Calu3 (cell line): Measurements from ENCODE around the gene UBE2Z. TPM values are rescaled to one million over a fixed set of nuclear protein-coding genes. Genes with fewer than 3 reads are reported as not detected.

Experiments
- BruUV-seq: library from RNA; stranded (reverse); fragments of 400-500 nt; replicated peaks from 2 replicates; lab custom pipeline; 2021; lab: Mats Ljungman, UMichigan
- CTCF ChIA-PET: fragments of 300-600 bp; sonication (Branson Sonifier 250); formaldehyde crosslinking; loops from one replicate; lab custom pipeline; 2022; ENCODE audit warnings: antibody characterized with exemption; lab: Charles Lee
- DNase-seq: peaks from one replicate; pipeline ENCODE4 v3.0.0; 2022
- H3K27ac Mint-ChIP-seq: one replicate; pipeline ENCODE4 v1.8.0; 2022; ENCODE audit warnings: mixed read lengths; ENCODE audit not compliant: unreplicated experiment
- H3K27me3 Mint-ChIP-seq: one replicate; pipeline ENCODE4 v1.8.0; 2022; ENCODE audit warnings: mixed read lengths; ENCODE audit not compliant: unreplicated experiment
- H3K36me3 Mint-ChIP-seq: one replicate; pipeline ENCODE4 v1.8.0; 2022; ENCODE audit warnings: mild to moderate bottlenecking, moderate library complexity, mixed read lengths; ENCODE audit not compliant: insufficient read depth, unreplicated experiment
- H3K4me1 Mint-ChIP-seq: one replicate; pipeline ENCODE4 v1.8.0; 2022; ENCODE audit warnings: mild to moderate bottlenecking, low read depth, mixed read lengths; ENCODE audit not compliant: unreplicated experiment
- H3K4me3 Mint-ChIP-seq: one replicate; pipeline ENCODE4 v1.8.0; 2022; ENCODE audit warnings: mild to moderate bottlenecking, low read depth, moderate library complexity, mixed read lengths; ENCODE audit not compliant: unreplicated experiment
- H3K9me3 Mint-ChIP-seq: one replicate; pipeline ENCODE4 v1.8.0; 2022; ENCODE audit warnings: low read depth, mixed read lengths; ENCODE audit not compliant: unreplicated experiment
- CTCF ChIP-seq: fragments of 200-600 bp; IDR thresholded peaks from one replicate; pipeline ENCODE4 v1.8.0; 2022; ENCODE audit warnings: antibody characterized with exemption; ENCODE audit not compliant: unreplicated experiment
- intact Hi-C: fragments of 100-400 bp; cut with micrococcal nuclease; formaldehyde crosslinking; loops from one replicate; pipeline ENCODE4 v1.10.0; 2022; ENCODE audit not compliant: unreplicated experiment
- total RNA-seq: library from RNA; stranded (reverse); gene quantifications from 2 replicates; pipeline ENCODE4 v1.2.3, GENCODE V29; 2022

The UBE2Z gene
- total RNA-seq, 1 experiment from 2014 or later: 179 TPM

GRCh38 chr17:48951572-48951971 lies 43.4 kb downstream of the UBE2Z start:
- no peak overlapping the region for H3K27ac Mint-ChIP-seq
- H3K9me3 Mint-ChIP-seq: no peaks in the 10 kb centered on the region
- no peak for DNase-seq
- no peak overlapping the region for H3K4me3 Mint-ChIP-seq
- intact Hi-C loops: no loop called here
- no TSS peak for BruUV-seq
- peaks cover 10% of the 10 kb centered on the region for H3K4me1 Mint-ChIP-seq
- peaks cover 8% of the 10 kb centered on the region for H3K36me3 Mint-ChIP-seq
- no peak for TF ChIP-seq CTCF
- H3K27me3 Mint-ChIP-seq: no peaks in the 10 kb centered on the region
- CTCF ChIA-PET: interaction anchor here (0.6 to 0.7 kb wide), 2 partner anchors 17 to 670 kb away, joined by 3 to 5 read pairs; no protein-coding TSS in a partner anchor

- DNase-seq: no peak
- CTCF ChIA-PET: interaction anchor here (0.6 to 1.2 kb wide), 7 partner anchors 51 to 1049 kb away, joined by 3 to 5 read pairs (median 4); no protein-coding TSS in a partner anchor
- peaks cover 5% of the 10 kb centered on the region for H3K36me3 Mint-ChIP-seq
- no peaks in the 10 kb centered on the region for H3K27me3 Mint-ChIP-seq
- no peak overlapping the region for H3K27ac Mint-ChIP-seq
- H3K4me1 Mint-ChIP-seq: peaks cover 10% of the 10 kb centered on the region
- no TSS peak for BruUV-seq
- no peaks in the 10 kb centered on the region for H3K9me3 Mint-ChIP-seq
- intact Hi-C loops: no loop called here
- no peak for TF ChIP-seq CTCF
- no peak overlapping the region for H3K4me3 Mint-ChIP-seq
Observed at GRCh38 chr17:48952904-48953303, 44.7 kb downstream of the UBE2Z start.

GRCh38 chr17:48954300-48954755 lies 46.1 kb downstream of the UBE2Z start:
- H3K27ac Mint-ChIP-seq: no peak overlapping the region
- peaks cover 11% of the 10 kb centered on the region for H3K27me3 Mint-ChIP-seq
- intact Hi-C loops: loop anchor here (1.0 kb wide), 1 partner anchor 78 kb away; no protein-coding TSS in a partner anchor
- peaks cover 5% of the 10 kb centered on the region for H3K36me3 Mint-ChIP-seq
- TF ChIP-seq CTCF: peak; percentile 63
- BruUV-seq: no TSS peak
- CTCF ChIA-PET: interaction anchor here (0.6 to 1.6 kb wide), 9 partner anchors 8 to 275 kb away, joined by 3 to 20 read pairs (median 4); partner anchors contain the start of genes ATP5MC1 and SNF8
- no peak overlapping the region for H3K4me3 Mint-ChIP-seq
- H3K9me3 Mint-ChIP-seq: no peaks in the 10 kb centered on the region
- peaks cover 10% of the 10 kb centered on the region for H3K4me1 Mint-ChIP-seq
- peak; percentile 73 for DNase-seq

GRCh38 chr17:48960834-48961515 lies 52.8 kb downstream of the UBE2Z start:
- Mint-ChIP-seq H3K27ac (no peak overlapping the region), H3K27me3 (peaks cover 41% of the 10 kb centered on the region), H3K4me3 (peak overlapping the region; percentile 10), H3K36me3 (peaks cover 9% of the 10 kb centered on the region), H3K9me3 (no peaks in the 10 kb centered on the region), H3K4me1 (peaks cover 20% of the 10 kb centered on the region)
- BruUV-seq: no TSS peak
- intact Hi-C loops: no loop called here
- TF ChIP-seq CTCF: no peak
- no peak for DNase-seq
- CTCF ChIA-PET: interaction anchor here (0.5 to 3.9 kb wide), 10 partner anchors 10 to 1059 kb away, joined by 3 to 20 read pairs (median 4); no protein-coding TSS in a partner anchor
